GM19099 (cell line): ENCODE data around the gene NYAP1.

ENCODE experiments used
- POLR2A ChIP-seq: IDR thresholded peaks from 3 replicates; pipeline ENCODE4 v1.6.1; 2011; ENCODE audit warnings: low read depth; ENCODE audit not compliant: insufficient read length; ENCODE audit errors: extremely low read depth

NYAP1 gene

GRCh38 chr7:100452513-100452912 lies 31.2 kb upstream of the NYAP1 start:
- no peak for TF ChIP-seq POLR2A

DNA sequence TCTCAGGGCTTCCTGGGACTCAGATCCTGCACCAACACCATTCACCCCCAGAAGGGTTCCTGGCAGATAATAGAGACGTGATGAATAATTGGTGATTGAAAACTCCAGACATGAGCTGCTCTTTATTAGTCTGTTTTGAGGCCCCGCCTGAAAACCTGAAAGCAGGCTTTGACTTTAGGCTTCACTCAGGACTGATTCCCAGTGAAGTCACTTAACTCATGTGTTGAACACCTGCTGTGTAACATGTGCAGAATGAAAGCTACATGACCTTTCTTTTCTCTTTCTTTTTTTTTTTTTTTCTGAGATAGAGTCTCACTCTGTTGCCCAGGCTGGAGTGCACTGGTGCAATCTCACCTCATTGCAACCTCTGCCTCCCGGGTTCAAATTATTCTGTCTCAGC lies 28.5 kb upstream of the NYAP1 start:
- no peak for TF ChIP-seq POLR2A

- TF ChIP-seq POLR2A: no peak
Measured at GRCh38 chr7:100456562-100456961, 27.2 kb upstream of the NYAP1 start.

DNA sequence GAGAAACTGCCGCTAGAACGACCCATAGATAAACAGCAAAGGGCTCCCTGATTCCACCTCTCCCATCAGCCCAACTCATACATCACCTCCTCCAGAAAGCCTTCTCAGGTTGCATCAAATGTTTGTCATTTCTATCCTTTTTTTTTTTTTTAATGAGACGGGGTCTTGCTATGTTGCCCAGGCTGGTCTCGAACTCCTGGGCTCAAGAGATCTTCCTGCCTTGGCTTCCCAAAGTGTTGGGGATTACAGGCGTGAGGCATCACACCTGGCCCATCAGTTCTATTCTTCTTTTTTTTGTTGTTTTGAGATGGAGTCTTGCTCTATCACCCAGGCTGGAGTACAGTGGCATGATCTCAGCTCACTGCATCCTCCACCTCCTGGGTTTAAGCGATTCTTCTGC lies 26.7 kb upstream of the NYAP1 start:
- no peak for TF ChIP-seq POLR2A

DNA sequence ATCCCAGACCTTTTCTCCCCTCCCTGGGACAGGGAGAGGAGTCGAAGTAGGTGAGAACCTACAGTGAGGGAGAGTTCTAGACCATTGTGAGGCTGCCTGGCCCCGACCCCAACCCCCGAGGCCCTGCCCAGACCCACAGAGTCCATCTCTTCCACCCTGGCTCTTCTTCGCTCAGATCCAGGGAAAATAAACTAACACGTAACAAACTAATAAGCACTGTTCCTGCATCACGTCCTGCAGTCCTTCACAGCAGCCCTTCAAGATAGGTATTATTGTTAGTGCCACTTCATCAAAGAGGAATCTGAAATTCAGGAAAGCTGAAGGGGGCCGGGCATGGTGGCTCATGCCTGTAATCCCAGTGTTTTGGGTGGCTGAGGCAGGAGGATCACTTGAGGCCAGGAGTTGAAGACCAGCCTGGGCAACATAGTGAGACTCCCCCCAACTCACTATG lies 19.5 kb upstream of the NYAP1 start, which contains the start of gene SPACDR:
Gene SPACDR, minus strand, starts transcription at position 51 of the 451 bp plus-strand sequence. CDS start 235 bp downstream, outside the sequence.
- TF ChIP-seq POLR2A: no peak

- no peak for TF ChIP-seq POLR2A
Measured at GRCh38 chr7:100464791-100465190, 18.9 kb upstream of the NYAP1 start.

- no peak for TF ChIP-seq POLR2A
Measured at GRCh38 chr7:100465299-100465698, 18.4 kb upstream of the NYAP1 start.

DNA sequence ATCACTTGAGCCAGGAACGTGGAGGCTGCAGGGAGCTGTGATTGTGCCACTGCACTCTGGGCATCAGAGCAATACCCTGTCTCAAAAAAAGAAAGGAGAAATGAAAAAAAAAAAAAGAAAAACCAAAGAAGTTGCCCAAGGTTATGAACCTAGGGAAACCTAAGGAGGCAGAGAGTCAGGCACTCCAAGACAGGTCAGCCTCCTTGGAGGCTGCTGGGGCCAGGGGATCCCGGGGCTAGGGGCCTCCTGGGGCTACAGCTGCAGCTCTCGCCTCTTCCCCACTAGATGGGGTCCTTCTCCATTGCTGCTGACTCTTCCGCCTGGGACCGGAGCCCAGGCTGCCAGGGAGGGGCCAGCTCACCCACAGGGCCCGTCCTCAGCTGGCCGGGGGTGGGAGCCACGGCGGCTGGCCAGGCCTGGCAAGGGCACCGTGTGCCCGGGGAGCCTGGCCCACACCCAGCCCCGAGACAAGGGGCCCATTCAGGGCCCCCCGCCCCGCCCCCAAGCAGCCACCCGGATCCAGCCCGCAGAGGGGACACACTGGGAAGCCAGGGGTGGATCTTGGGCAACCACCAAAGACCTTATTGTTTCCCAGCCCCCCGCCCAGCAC lies 17.9 kb upstream of the NYAP1 start:
- TF ChIP-seq POLR2A: no peak

GRCh38 chr7:100466653-100467605 lies 16.8 kb upstream of the NYAP1 start:
- TF ChIP-seq POLR2A: no peak

DNA sequence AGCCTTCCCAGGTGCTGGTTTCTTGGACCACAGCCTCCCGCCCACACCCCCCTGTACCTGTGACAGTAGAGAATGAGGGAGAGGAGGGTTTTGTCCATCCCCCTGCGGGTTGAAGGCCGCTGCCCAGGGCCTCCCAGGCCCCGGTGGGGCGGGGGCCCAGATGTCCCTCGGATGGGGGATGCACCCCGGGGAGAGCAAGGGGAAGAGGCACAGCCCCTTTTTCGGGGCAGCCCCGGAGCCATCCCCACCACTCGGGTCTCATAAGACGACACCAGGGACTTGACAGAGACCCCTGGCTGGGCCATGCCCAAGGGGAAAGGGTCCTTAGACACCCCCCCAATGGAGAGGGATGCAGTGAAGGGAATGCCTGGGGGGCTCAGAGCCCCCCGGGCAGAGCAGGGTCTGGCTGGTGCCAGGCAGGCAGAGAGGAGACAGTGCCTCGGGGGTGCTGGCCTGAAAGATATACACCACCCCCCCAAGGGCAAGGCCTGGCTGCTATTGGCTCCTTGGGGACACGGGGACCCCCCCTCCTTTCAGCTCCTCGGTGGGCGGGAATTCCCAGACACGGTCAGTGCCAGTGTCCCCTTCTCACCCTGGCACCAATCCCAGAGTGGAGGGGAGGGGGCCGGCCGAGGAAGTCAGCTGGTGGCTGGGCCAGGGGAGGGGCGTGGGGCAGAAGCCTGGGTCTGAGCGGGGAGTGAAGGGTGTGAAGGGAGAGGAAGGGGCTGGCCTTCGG lies 15.9 kb upstream of the NYAP1 start:
- no peak for TF ChIP-seq POLR2A

DNA sequence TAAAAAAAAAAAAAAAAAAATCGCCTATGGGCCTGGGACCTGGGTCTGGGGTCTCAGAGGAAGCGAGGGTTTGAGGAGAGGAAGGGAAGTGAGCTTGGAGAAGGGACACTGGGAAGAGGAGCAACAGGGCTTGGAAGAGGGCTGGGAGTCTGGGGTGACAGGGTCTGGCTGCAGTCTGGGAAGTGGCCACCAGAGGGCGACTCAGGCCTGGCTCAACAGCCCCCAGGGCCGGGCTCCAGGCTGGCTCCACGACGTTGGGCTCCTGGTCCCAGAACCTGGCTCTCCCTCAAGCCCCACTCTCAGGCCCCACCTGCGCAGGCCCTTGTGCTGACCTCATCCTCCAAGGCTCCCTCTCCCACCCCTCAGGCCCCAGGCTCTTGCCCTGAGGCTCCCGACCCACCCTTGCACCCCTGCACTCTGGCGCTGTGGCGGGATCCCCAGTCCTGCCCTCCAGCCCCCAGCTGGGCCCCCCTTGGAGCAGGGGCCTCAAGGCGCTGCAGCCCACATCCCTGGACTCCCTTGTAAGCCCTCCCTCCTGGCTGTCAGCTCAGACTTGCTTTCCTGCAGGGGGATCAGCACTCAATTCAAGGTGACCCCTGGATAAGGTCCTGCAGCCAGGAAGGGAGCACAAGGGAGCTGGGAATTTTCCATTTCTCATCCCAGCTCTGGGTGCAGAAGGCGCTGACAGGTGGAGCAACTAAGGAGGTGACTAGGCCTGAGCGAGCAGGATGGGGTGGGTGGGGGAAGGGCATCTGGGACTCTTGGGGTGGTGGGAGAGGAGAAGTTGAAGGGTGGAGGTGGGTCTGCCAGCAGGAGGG lies 14.3 kb upstream of the NYAP1 start:
- no peak for TF ChIP-seq POLR2A

- TF ChIP-seq POLR2A: no peak
Measured at GRCh38 chr7:100471021-100471420, 12.7 kb upstream of the NYAP1 start.

DNA sequence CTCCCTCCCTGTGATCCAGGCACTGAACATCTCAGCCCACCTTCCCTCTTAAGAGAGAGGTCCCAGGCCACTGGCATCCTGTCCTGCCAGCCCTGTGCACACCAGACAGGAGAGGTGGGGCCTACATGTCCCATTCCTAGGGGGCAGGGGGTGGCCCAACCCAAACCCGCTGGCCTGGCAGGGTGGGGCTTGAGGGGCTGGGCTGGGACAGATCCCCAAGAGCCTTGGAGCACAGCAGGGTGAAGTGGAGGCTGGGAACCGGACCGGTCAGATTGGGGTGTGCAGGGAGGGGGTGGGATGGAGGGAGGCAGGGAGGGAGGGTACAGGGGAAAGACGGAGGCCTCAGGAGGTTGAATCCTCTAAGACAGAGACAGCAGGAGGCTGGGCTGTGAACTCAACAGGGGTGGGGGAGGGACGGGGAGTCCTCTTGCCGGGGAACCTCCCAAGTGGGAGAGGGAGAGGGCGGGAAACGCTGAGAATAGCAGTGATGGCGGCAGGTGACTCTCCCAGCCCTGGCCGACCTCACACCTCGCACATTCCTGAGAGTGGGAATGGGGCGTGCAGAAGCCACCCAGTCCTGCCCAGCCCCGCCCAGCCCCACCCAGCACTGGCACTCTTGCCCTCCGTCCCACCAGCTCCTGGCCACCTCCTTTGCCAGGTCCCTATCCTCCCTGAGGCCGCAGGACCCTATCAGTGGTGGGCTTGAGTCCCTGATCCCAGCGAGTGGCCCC lies 11.4 kb upstream of the NYAP1 start:
- no peak for TF ChIP-seq POLR2A

DNA sequence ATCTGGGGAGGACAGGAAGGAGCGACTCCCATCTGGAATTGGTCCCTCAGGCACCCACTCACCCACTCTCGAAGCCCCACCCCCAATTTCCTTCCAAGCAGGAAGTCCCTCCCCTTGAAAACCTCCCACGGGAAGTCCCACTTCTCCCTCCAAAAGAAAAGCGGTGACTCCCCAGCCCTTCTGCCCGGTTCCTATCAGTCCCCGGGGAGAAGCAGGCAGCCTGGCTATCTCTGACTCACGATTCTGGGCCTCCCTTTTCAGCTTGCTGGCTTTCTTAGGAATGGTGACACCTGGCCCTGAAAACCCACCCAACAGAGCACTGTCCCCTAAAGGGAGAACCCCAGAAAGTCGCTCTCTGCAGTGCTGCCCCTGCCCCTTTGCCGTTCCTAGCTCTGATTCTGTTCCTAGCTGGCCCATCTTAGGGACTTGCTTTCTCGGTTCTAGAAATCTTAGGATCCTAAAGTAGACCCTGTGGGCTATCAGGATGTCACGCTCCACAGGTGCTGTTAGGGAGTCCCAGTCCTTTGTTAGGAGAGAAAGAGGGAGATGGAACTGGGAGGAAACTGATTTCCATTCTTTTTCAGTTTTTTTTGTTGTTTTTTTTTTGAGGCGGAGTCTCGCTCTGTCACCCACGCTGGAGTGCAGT lies 10.8 kb upstream of the NYAP1 start:
- no peak for TF ChIP-seq POLR2A

DNA sequence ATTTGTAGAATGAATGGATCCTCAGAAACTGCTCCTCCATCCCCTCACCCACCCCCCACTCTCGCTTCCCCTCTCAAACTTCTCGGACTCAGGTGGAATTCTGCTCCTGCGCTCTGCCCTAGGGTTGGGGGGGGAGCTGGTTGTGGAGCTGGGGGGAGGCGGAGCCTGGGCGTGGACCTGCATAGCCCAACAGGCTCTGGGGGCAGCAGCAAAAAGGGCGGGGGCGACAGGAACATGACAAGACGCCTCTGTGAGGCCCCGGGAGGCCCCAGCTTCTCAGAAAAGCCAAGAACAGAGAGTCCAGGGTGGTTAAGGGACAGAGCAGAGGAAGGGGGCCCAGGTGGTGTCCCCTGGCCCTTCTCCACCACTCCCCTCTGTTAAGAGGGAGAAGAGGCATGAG lies 8.2 kb upstream of the NYAP1 start:
- TF ChIP-seq POLR2A: no peak
